ENCODE measurements around the gene DNAH8.

GRCh38 chr6:39061182-39061581 lies 346.1 kb downstream of the DNAH8 start:
- TF ChIP-seq CTCF (IDR thresholded peaks at IDR 0.05; ENCODE audit: insufficient read depth, low read depth, low read length), result no peak
- TF ChIP-seq EZH2 (IDR thresholded peaks at IDR 0.05; ENCODE audit: insufficient read depth, low read length), result no peak
